GM19455 (cell line): ENCODE data around the gene PLEKHH2.
"Not testable (repeated sequence)": the region's sequence is repeated elsewhere in the genome, so short reads cannot be mapped to it uniquely, and the experiment has no call there.

Experiments
- ATAC-seq: cut with Tn5 transposase; IDR thresholded peaks from one replicate; pipeline ENCODE4 v1.9.1; 2021; ENCODE audit not compliant: unreplicated experiment

The PLEKHH2 gene

DNA sequence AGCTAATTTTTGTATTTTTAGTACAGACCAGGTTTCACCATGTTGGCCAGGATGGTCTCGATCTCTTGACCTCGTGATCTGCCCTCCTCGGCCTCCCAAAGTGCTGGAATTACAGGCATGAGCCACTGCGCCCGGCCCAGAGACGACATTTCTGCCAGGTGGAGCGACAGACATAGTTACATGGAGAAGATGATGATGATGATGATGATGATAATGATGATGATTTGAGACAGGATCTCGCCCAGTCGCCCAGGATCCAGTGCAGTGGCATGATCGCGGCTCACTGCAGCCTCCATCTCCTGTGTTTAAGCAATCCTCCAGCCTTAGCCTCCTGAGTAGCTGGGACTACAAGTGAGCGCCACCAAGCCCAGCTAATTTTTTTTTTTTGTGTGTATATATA is 907 bp upstream of the PLEKHH2 start:
- not testable (repeated sequence) for ATAC-seq

GRCh38 chr2:43636621-43637020 is 439 bp upstream of the PLEKHH2 start:
- ATAC-seq: no peak

GRCh38 chr2:43642363-43642762 is 5.3 kb downstream of the PLEKHH2 start:
- no peak for ATAC-seq

DNA sequence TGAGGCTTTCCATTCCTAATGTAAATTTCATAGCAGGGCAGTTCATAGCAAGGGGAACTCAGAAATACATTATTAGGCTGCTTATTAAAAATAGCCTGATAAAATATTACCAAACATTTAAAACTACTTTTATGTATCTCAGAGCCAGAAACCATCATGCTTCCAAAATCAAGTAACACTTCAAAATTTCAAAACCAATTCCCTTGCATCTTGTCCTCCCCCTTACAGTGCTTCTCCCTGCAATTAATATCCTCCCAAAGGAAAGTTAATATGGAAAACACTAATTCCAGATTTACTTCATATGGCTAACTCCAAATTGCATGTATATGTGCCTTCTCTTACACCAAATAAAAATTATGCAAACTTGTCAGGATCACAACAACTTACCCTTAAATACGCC is 6.6 kb downstream of the PLEKHH2 start:
- no peak for ATAC-seq

- ATAC-seq: no peak
Observed at GRCh38 chr2:43648994-43649701, 12.1 kb downstream of the PLEKHH2 start.

DNA sequence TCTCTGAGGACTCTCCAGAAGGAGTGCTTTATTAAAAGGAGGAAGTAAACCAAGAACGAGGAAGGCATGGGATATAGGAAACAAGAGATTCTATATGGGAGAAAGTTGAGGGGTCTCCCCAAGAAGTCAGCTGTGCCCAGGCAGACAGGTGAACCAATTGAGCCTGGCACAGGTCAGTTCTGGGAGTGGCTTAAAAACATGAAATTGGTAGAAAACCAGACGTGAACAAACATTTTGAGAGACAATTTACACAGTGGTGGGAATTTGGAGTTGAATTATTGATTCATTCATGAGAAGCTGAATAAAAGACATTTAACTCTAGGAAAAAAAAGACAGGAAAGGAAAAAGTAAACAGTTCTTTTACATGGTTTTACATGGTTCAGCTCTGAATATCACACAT is 16.4 kb downstream of the PLEKHH2 start:
- no peak for ATAC-seq

- ATAC-seq: no peak
Observed at GRCh38 chr2:43657241-43657640, 20.2 kb downstream of the PLEKHH2 start.

- no peak for ATAC-seq
Observed at GRCh38 chr2:43675646-43676321, 38.7 kb downstream of the PLEKHH2 start.

DNA sequence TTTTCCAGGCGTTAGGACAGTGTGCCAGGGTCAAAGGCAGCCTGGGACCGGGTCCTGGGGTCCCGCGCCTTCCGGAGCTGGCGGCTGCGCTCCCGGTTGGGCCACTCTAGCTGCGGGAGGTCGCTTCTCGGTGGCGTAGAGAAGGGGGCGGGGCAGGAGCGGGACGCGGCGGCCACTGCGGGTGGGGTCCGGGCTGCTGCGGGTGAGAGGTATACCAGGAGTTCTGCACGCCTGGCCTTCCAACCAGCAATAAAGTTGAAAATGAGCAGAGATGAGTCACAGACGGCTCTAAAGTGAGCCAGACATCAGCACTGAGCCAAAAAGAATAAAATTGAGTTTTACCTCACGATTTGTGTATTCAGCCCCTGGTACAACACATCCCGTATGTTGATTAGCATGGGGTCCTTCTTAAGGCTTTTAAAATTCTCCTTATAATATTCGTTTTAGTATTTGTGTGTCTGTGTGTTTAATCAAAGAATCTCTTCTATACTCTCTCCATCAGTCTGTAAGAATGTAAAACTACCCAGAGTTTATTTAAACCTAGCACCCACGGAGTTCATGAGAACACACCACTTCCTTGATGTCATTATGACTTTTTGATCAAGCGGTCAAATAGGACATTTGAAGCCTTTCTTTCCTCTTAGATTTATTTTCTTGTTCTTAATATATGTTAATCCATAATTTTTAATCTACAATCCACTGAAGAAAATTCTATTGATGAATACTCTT is 39.4 kb downstream of the PLEKHH2 start, which contains the start of gene C1GALT1C1L:
TSS of gene C1GALT1C1L (minus strand) at position 108 of the 729 bp plus-strand sequence. CDS start at position 1, 107 bp downstream.
- ATAC-seq: no peak

DNA sequence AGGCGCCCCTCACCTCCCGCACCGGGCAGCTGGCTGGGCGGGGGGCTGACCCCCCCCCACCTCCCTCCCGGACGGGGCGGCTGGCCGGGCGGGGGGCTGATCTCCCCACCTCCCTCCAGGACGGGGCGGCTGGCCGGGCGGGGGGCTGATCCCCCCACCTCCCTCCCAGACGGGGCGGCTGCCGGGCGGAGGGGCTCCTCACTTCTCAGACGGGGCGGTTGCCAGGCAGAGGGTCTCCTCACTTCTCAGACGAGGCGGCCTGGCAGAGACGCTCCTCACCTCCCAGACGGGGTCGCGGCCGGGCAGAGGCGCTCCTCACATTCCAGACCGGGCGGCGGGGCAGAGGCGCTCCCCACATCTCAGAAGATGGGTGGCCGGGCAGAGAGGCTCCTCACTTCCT is 40.7 kb downstream of the PLEKHH2 start:
- not testable (repeated sequence) for ATAC-seq

DNA sequence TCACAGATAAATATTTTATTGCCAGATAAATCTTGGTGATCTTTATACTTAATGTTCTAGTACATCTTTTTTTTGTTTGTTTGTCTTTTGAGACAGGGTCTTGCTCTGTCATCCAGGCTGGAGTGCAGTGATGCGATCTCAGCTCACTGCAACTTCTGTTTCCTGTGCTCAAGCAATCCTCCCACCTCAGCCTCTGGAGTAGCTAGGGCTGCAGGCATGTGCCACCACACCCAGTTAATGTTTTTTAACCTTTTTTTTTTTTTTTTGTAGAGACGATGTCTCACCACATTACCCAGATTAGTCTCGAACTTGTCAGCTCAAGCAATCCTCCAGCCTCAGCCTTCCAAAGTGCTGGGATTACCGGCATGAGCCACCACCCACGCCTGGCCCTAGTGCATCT is 48.3 kb downstream of the PLEKHH2 start:
- no peak for ATAC-seq

- no peak for ATAC-seq
Observed at GRCh38 chr2:43689999-43690398, 52.9 kb downstream of the PLEKHH2 start.

GRCh38 chr2:43692428-43692994 is 55.5 kb downstream of the PLEKHH2 start:
- no peak for ATAC-seq

DNA sequence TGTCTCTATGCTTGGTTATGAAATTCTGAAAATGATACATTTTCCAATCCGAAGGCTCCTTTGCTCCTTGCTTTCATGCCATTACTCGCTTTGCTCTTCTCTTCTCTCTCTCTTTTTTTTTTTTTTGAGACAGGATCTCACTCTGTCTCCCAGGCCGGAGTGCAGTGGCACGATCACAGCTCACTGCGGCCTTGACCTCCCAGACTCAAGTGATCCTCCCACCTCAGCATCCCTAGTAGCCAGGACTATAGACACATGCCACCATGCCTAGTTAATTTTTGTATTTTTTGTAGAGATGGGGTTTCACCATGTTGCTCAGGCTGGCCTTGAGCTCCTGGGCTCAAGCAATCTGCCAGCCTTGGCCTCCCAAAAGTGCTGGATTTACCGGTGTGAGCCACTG is 61.1 kb downstream of the PLEKHH2 start:
- not testable (repeated sequence) for ATAC-seq

DNA sequence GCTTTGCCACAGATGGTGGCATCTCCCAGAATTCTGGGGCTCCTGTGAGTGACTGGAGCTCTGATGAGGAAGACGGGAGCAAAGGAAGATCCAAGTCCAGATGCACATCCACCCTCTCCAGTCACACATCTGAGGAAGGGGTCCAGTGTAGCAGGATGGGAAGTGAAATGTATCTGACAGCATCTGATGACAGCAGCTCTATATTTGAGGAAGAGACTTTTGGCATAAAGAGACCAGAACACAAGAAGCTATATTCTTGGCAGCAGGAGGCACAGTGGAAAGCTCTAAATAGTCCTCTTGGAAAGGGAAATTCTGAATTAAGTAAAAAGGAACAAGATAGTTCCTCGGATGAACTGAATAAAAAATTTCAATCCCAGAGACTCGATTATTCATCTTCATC is 62.7 kb downstream of the PLEKHH2 start:
- no peak for ATAC-seq

DNA sequence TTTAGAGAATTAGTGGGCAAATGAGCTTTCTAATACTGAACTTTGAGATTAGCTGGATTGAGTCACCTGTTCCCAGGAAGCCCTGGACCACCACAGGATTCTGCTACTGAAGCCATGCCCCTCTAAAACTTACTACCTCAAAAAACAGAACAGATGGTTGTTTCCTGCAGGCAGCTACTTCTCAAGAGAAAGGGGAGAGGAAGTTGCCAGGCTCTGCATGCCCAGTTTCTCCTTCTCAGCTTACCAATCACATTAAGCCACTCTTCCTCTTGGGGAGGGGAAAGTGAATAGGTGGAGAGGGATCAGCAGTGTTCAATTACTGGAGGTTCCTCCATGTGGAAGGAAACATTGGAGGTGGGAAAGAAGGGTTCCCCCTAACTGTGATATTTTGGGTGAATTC is 64.1 kb downstream of the PLEKHH2 start:
- no peak for ATAC-seq

DNA sequence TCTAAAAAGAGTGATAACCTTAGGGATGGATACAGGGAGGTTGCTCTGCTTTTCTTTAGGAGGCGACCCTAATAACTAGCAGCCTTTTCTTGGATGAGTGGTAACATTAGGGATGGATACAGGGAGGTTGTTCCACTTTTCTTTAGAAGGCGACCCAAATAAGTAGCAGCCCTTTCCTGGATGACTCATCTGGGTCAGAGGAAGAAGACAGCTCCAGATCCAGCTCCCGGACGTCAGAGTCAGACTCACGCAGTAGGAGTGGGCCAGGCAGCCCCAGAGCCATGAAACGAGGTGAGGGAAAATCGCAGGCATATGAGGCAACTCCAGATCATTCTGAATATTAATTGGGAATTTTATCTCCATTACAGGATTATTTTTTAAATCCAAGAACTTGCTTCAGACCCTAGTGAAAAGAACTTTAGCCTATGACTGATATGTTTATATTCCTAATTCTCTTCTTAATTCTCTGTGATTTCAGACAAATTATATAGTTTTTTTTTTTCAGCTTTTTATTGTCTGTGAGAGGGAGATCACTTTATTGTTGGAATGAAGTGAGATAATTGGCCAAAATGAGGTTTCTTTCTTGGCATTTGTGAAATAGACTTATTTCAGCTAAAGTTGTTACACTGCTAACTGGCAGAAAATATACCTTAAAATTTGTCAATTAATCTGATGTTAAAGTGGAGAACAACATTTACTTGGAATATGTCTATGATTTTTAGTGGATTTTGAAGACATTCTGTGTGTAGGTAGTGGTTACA is 70.4 kb downstream of the PLEKHH2 start:
- ATAC-seq: no peak

GRCh38 chr2:43708178-43708577 is 71.1 kb downstream of the PLEKHH2 start:
- ATAC-seq: no peak

DNA sequence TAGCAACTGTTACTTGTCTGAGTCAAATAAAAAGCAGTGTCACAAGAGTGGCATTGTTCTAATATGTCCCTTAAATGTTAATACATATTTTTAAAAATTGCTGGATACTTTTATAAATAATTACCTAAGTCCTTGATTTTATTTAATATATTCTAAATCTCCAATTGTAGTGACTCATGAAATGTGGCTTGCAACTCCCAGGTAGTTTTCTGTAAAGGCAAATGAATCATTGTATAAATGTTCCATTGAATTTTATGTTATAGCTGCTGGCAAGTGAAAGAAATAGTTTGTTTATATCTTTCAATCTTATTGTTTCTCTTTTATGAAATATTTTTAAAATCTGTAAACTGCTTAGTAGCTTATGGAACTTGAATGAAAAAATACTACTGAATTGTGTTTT is 71.8 kb downstream of the PLEKHH2 start:
- ATAC-seq: no peak

DNA sequence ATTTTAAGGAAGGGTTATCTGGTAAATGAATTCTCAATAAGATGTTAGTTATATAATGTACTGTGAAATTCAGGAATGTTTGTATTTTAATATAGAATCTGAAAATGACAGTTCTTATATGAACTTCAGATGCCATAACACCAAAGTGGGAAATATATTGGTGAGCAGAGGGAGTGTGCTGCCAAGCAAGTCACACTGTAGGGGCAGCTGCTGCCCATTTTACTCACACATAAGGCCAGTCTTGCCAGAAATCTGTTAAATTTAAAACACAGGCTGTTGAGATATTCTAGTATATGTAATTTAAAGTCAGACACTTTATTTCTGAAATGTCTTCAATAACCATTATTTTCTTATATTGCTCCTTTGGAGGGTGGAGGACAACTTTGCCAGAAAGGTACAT is 73.8 kb downstream of the PLEKHH2 start:
- ATAC-seq: no peak

- no peak for ATAC-seq
Observed at GRCh38 chr2:43714164-43714563, 77.1 kb downstream of the PLEKHH2 start.
